ENCODE measurements around the gene FAM89A. TPM values are rescaled to one million over a fixed set of nuclear protein-coding genes. Genes with fewer than 3 reads are reported as not detected.

The FAM89A gene
- total and polyA plus RNA-seq, 9 of the 15 experiments (the other 6 are each of a cell fraction or from before 2014, with no cell fraction given), result 8.7 to 66.2 (median 43.3) TPM

GRCh38 chr1:231065510-231066241 is 25.6 kb upstream of the FAM89A start (continued):
- no peak for TF ChIP-seq ZNF407 (IDR thresholded peaks at IDR 0.05; ENCODE audit: low read depth)
- TF ChIP-seq NFIX (CRISPR knock-in tag; IDR thresholded peaks at IDR 0.05; ENCODE audit: low read depth), result no peak
- TF ChIP-seq BDP1 (IDR thresholded peaks at IDR 0.05; ENCODE audit: insufficient read depth, insufficient read length), result no peak
- no peak for TF ChIP-seq BCOR (IDR thresholded peaks at IDR 0.05)
- no peak for TF ChIP-seq MBD2 (IDR thresholded peaks at IDR 0.05; ENCODE audit: borderline replicate concordance, low read depth)
- TF ChIP-seq CBFA2T2 (conservative IDR thresholded peaks at IDR 0.05), result peak; percentile 88
- TF ChIP-seq, protein P1, sequence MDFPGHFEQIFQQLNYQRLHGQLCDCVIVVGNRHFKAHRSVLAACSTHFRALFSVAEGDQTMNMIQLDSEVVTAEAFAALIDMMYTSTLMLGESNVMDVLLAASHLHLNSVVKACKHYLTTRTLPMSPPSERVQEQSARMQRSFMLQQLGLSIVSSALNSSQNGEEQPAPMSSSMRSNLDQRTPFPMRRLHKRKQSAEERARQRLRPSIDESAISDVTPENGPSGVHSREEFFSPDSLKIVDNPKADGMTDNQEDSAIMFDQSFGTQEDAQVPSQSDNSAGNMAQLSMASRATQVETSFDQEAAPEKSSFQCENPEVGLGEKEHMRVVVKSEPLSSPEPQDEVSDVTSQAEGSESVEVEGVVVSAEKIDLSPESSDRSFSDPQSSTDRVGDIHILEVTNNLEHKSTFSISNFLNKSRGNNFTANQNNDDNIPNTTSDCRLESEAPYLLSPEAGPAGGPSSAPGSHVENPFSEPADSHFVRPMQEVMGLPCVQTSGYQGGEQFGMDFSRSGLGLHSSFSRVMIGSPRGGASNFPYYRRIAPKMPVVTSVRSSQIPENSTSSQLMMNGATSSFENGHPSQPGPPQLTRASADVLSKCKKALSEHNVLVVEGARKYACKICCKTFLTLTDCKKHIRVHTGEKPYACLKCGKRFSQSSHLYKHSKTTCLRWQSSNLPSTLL (IDR thresholded peaks at IDR 0.05), result peak; percentile 91
- TF ChIP-seq ZNF584 (CRISPR knock-in tag; IDR thresholded peaks at IDR 0.05; ENCODE audit: low read depth), result no peak
- no peak for TF ChIP-seq ZNF165 (CRISPR knock-in tag; IDR thresholded peaks at IDR 0.05; ENCODE audit: borderline replicate concordance)
- no peak for TF ChIP-seq SLC30A9 (CRISPR knock-in tag; IDR thresholded peaks at IDR 0.05)
- TF ChIP-seq ATF4 (CRISPR knock-in tag; IDR thresholded peaks at IDR 0.05), result peak; percentile 75
- TF ChIP-seq ZNF77 (CRISPR knock-in tag; IDR thresholded peaks at IDR 0.05), result no peak
- TF ChIP-seq, protein P2, sequence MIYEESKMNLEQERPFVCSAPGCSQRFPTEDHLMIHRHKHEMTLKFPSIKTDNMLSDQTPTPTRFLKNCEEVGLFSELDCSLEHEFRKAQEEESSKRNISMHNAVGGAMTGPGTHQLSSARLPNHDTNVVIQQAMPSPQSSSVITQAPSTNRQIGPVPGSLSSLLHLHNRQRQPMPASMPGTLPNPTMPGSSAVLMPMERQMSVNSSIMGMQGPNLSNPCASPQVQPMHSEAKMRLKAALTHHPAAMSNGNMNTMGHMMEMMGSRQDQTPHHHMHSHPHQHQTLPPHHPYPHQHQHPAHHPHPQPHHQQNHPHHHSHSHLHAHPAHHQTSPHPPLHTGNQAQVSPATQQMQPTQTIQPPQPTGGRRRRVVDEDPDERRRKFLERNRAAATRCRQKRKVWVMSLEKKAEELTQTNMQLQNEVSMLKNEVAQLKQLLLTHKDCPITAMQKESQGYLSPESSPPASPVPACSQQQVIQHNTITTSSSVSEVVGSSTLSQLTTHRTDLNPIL (CRISPR knock-in tag; IDR thresholded peaks at IDR 0.05), result no peak
- TF ChIP-seq SMAD3 (CRISPR knock-in tag; conservative IDR thresholded peaks at IDR 0.05), result no peak
- no peak for TF ChIP-seq ZFPM2 (CRISPR knock-in tag; IDR thresholded peaks at IDR 0.05)
- TF ChIP-seq CEBPG (CRISPR knock-in tag; IDR thresholded peaks at IDR 0.05), result peak; percentile 95
- TF ChIP-seq CEBPG (tag; conservative IDR thresholded peaks at IDR 0.05 in 1 of 2, IDR thresholded peaks at IDR 0.05 in 1 of 2), result peak in 1 of 2 experiments; percentile 93; a peak in 2 of 4 replicates

Measured in K562 (cell line).